ENCODE measurements around the gene IQGAP2.

Gene IQGAP2

GRCh38 chr5:76754668-76755078 is 351.6 kb downstream of the IQGAP2 start:
- H3K4me3 ChIP-seq (ENCODE audit: low read length, poor library complexity, severe bottlenecking) = no peak overlapping the region
- H3K4me1 ChIP-seq (ENCODE audit: insufficient read depth, low read length, poor library complexity, severe bottlenecking) = peaks cover 9% of the 10 kb centered on the region
- no peaks in the 10 kb centered on the region for H3K79me2 ChIP-seq (ENCODE audit: insufficient read depth, low read length)
- H3K4me2 ChIP-seq (ENCODE audit: low read depth, low read length, poor library complexity, severe bottlenecking) = no peak overlapping the region
- no peaks in the 10 kb centered on the region for H3K36me3 ChIP-seq (ENCODE audit: insufficient read depth, low read length)
- TF ChIP-seq, protein P1, sequence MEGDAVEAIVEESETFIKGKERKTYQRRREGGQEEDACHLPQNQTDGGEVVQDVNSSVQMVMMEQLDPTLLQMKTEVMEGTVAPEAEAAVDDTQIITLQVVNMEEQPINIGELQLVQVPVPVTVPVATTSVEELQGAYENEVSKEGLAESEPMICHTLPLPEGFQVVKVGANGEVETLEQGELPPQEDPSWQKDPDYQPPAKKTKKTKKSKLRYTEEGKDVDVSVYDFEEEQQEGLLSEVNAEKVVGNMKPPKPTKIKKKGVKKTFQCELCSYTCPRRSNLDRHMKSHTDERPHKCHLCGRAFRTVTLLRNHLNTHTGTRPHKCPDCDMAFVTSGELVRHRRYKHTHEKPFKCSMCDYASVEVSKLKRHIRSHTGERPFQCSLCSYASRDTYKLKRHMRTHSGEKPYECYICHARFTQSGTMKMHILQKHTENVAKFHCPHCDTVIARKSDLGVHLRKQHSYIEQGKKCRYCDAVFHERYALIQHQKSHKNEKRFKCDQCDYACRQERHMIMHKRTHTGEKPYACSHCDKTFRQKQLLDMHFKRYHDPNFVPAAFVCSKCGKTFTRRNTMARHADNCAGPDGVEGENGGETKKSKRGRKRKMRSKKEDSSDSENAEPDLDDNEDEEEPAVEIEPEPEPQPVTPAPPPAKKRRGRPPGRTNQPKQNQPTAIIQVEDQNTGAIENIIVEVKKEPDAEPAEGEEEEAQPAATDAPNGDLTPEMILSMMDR (conservative IDR thresholded peaks at IDR 0.05; ENCODE audit: low read length) = no peak
- no peak for TF ChIP-seq EZH2phosphoT487 (IDR thresholded peaks at IDR 0.05; ENCODE audit: borderline replicate concordance)
- no peak overlapping the region for H3K9ac ChIP-seq (ENCODE audit: low read depth, low read length, poor library complexity, severe bottlenecking)
- no peak overlapping the region for H2AFZ ChIP-seq (ENCODE audit: low read length)
- no peaks in the 10 kb centered on the region for H3K9me3 ChIP-seq (ENCODE audit: insufficient read depth, low read depth, low read length)
- no peaks in the 10 kb centered on the region for H3K9me2 ChIP-seq (replicated peaks; ENCODE audit: low read depth, low read length)
- no peaks in the 10 kb centered on the region for H4K20me1 ChIP-seq (ENCODE audit: insufficient read depth, low read length, poor library complexity, severe bottlenecking)
- H3F3A ChIP-seq (ENCODE audit: low read depth) = no peaks in the 10 kb centered on the region
- H3K27me3 ChIP-seq (ENCODE audit: insufficient read depth, low read length, poor library complexity, severe bottlenecking) = no peaks in the 10 kb centered on the region

DNA sequence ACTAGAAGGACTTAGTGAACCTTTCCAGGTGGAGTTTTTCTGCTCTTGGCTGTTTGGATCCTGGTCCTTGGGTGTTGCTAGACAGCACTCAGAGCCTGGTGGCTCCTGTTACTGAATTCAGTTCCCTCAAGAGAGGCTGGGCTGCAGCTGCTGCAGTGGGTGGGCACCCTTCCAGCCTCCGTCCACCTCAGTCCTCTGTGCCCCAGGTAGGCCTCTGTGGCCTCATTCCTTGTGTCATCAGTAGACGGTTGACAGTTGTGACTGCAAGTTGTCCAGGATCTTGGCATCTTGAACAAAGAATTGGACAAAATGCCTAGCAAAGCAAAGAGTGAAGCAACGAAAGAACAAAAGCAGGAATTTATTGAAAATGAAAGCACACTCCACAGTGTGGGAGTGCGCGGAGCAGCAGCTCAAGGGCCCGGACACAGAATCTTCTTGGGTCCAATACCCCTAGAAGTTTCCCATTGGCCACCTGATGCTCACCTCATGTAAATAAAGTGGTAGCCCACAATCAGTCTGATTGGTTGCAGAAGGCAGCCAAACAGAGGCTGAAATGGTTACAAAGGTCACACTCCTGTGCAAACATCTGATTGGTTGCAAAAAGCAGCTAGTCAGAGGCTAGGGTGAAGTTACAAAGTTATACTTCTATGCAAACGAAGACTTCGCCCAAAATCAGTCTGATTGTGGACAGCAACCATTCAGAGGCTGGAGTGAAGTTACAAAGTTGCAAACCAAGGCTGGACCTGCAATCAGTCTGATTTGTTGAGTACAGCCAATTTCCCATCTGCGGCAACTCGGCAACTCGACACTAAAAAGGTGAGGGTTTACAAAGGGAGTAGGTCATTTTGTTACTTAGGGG is 352.9 kb downstream of the IQGAP2 start:
- H3K9ac ChIP-seq (ENCODE audit: low read depth, low read length, poor library complexity, severe bottlenecking) = no peak overlapping the region
- H3F3A ChIP-seq (ENCODE audit: low read depth) = no peaks in the 10 kb centered on the region
- TF ChIP-seq EZH2phosphoT487 (IDR thresholded peaks at IDR 0.05; ENCODE audit: borderline replicate concordance) = no peak
- TF ChIP-seq, protein P1 (conservative IDR thresholded peaks at IDR 0.05; ENCODE audit: low read length) = no peak
- H3K4me1 ChIP-seq (ENCODE audit: insufficient read depth, low read length, poor library complexity, severe bottlenecking) = peaks cover 9% of the 10 kb centered on the region
- no peaks in the 10 kb centered on the region for H4K20me1 ChIP-seq (ENCODE audit: insufficient read depth, low read length, poor library complexity, severe bottlenecking)
- H2AFZ ChIP-seq (ENCODE audit: low read length) = peak overlapping the region; percentile 63
- no peaks in the 10 kb centered on the region for H3K27me3 ChIP-seq (ENCODE audit: insufficient read depth, low read length, poor library complexity, severe bottlenecking)
- no peak overlapping the region for H3K4me2 ChIP-seq (ENCODE audit: low read depth, low read length, poor library complexity, severe bottlenecking)
- H3K9me3 ChIP-seq (ENCODE audit: insufficient read depth, low read depth, low read length) = no peaks in the 10 kb centered on the region
- H3K36me3 ChIP-seq (ENCODE audit: insufficient read depth, low read length) = no peaks in the 10 kb centered on the region
- no peak overlapping the region for H3K4me3 ChIP-seq (ENCODE audit: low read length, poor library complexity, severe bottlenecking)
- H3K79me2 ChIP-seq (ENCODE audit: insufficient read depth, low read length) = no peaks in the 10 kb centered on the region
- H3K9me2 ChIP-seq (replicated peaks; ENCODE audit: low read depth, low read length) = no peaks in the 10 kb centered on the region

GRCh38 chr5:76757049-76757448 is 354.0 kb downstream of the IQGAP2 start:
- peaks cover 9% of the 10 kb centered on the region for H3K4me1 ChIP-seq (ENCODE audit: insufficient read depth, low read length, poor library complexity, severe bottlenecking)
- H2AFZ ChIP-seq (ENCODE audit: low read length) = no peak overlapping the region
- H3K9ac ChIP-seq (ENCODE audit: low read depth, low read length, poor library complexity, severe bottlenecking) = no peak overlapping the region
- no peaks in the 10 kb centered on the region for H3K9me3 ChIP-seq (ENCODE audit: insufficient read depth, low read depth, low read length)
- H4K20me1 ChIP-seq (ENCODE audit: insufficient read depth, low read length, poor library complexity, severe bottlenecking) = no peaks in the 10 kb centered on the region
- TF ChIP-seq EZH2phosphoT487 (IDR thresholded peaks at IDR 0.05; ENCODE audit: borderline replicate concordance) = no peak
- TF ChIP-seq, protein P1 (conservative IDR thresholded peaks at IDR 0.05; ENCODE audit: low read length) = no peak
- H3K27me3 ChIP-seq (ENCODE audit: insufficient read depth, low read length, poor library complexity, severe bottlenecking) = no peaks in the 10 kb centered on the region
- no peak overlapping the region for H3K4me3 ChIP-seq (ENCODE audit: low read length, poor library complexity, severe bottlenecking)
- H3K36me3 ChIP-seq (ENCODE audit: insufficient read depth, low read length) = no peaks in the 10 kb centered on the region
- no peaks in the 10 kb centered on the region for H3K79me2 ChIP-seq (ENCODE audit: insufficient read depth, low read length)
- H3K9me2 ChIP-seq (replicated peaks; ENCODE audit: low read depth, low read length) = no peaks in the 10 kb centered on the region
- no peaks in the 10 kb centered on the region for H3F3A ChIP-seq (ENCODE audit: low read depth)
- no peak overlapping the region for H3K4me2 ChIP-seq (ENCODE audit: low read depth, low read length, poor library complexity, severe bottlenecking)
